ENCODE data around the gene CAMTA1. TPM values are rescaled to one million over a fixed set of nuclear protein-coding genes. Genes with fewer than 3 reads are reported as not detected.

The CAMTA1 gene
- total RNA-seq, 1 donor from 2014 or later = 127 TPM

DNA sequence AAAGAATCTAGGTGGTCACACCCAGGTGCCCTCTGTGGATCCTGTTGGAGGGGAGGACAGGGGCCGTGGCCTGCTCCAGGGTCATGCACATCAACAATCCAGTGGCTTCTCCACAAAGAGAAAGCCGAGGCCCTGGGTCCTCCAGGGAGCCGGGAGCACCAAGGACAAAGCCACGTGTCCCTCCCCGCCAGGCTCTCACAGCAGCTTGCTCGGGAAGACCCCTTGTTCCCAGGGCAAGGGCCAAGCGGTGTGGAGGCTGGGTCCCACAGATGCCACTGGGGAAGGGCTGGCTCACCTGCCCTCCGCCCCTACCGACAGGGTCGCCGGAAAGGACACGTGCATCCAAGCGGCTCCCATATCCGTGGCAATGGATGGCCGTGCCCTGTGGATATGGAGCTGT lies 793.0 kb downstream of the CAMTA1 start:
- FAIRE-seq (no peak), DNase-seq (ENCODE audit: low spot score in 2 of 2) (no peak)

DNA sequence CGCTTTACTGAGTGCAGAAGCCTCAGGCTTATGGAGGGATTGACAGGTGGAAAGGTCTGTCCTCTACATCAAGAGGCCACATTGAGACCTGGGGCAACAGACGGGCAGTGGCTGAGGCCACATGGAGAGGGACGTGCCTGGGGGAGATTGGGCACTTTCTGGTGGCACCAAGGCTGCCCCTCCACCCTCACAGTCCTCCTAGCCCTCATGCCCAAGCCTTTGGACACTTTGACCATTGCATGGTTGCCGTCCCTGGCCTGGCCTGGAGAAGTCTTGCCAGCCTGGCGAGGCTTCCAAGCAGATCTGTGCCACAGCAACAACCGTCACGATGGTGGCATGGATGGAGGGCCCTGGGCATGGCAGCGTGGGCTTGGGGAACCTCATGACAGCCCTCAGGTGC lies 793.8 kb downstream of the CAMTA1 start:
- FAIRE-seq (no peak), DNase-seq (ENCODE audit: low spot score in 2 of 2) (no peak)

DNA sequence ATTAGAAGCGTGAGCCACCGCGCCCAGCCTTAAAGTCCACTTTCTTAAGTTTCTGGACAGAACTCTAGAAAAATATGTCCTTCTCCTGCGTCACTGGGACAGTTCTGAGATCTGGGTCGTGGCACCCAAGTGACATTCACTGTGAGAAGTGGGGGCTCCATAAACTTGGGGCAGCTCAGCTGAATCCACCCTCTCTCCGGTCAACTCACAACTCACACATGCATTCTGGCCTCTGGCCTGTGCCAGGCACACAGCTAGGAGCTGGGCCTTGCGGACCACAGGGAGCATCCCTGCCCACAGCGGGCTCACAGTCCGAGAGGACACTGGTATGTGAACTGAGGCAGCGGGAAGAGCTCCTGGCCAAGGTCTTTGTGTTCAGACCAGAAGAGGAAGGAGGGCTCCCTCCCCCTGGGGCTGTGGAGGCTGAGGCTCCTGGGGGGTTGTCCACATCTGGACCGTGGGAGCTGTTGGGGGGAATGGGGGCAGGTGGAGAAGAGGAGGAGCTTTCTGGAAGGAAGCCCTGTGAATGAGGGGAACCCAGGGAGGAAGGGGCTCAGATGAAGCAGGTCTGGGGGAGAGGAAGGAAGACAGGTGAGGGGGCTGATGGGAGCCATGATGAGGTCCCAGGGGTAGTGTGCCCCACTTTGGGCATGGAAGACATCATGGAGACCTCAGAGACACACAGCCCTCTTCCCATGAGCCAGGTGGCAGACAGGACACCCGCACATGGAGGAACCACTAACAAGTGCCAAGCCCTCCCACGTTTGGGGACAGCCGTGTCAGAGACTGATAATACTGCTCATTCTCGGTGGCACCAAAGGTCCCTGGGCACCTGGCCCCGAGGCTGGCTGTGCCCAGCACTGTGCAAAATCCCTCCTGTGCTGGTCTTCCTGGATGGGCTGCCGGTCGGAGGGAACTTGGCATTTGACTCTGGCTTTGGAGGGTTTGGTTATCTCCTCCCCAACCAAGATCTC lies 794.9 kb downstream of the CAMTA1 start:
- no peak for DNase-seq (ENCODE audit: low spot score in 2 of 2)
- FAIRE-seq = no peak

DNA sequence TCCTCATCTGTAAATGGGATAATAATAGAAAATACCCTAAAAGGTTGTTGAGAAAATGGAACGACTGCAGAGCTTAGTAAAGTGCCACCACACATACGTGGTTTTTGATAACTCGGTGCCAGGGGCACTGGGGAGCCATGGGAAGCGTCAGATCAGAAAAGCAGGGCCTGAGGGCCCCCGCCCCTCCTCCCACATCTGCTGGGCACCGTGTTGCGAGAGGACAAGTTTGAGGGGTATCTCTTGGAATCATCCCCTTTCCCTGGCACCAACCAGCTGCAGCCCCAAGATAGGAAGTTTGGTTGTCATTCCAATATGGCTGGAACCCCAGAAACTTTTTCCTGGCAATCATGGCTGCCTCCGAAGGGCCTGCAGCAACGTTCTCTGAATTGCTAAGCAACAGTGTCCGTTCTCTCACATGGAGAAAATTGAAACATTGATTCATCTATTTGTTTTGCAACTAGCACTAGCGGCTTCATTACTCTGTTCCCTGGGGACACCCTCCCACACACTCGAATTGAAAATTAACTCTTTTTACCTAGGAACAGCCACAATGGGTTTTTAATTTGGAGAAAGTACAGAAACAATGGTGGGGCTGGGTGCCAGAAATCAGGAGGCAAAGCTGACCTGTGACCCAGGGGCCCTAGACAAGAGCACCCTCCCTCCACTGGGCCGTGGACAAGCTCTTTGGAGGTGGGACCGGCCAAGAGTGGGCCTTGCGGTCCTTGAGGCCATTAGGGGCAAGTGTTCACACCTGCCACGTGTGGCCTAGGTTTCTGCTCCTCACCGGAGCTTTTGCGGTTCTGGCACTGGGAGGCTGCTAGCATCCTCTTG lies 795.9 kb downstream of the CAMTA1 start:
- DNase-seq (ENCODE audit: low spot score in 2 of 2) (no peak), FAIRE-seq (no peak)

DNA sequence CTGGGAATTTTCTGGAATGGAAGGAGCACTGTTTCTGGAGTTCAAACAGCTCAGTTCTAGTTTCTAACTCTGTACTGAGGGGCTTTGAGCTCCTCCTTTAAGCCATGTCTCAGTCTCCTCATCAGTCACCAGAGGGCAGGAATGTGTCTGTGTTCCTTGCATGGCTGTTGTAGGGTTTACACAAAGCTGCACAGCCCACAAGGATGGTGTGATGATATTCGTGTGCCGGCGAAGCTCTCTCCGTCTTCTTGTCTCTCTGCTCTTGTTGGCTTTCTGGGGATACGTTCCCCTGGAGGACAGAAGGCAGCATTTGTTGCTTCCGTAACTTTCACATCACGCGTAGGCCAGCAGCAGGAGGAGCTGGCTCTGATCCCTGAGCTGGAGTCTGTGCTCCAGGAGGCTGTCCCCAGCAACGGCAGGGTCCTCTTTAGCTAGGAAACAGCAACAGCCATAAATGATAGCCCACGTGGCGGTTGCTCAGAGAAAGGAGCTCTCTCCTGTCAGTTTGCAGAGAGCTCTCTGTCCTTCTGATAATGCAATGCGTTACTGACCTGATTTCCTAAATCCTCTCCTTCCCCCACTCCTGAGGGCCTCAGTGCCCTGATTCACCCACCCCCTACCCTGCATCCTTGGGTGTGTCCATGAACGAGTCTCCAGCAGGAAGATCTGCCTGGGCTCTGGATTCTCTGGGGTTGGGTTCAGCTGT lies 796.7 kb downstream of the CAMTA1 start:
- peak in 1 of 2 donors; percentile 29 for DNase-seq (ENCODE audit: low spot score in 2 of 2)
- FAIRE-seq = no peak

DNA sequence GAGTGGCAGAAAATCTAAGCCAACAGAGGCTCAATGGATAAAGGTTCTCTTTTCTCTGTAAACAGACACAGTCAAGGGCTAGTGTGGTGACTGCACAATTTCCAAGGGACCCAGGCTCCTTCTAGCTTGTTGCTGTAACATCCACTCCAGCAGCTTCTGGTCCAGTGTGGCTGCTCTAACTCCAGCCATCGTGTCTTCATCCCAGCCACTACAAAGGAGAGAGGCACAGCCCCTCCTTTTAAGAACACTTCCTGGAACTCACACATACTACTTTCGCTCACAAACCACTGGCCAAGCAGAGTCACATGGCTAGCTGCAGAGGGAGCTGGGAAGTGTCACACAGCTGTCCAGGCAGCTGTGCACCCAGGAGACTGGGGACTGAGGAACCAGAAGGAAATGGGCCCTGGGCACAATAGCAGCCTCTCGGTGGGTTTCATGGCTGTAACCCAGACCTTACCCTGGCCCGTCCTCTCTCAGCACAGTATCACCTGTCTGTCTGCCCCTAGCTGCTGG lies 797.3 kb downstream of the CAMTA1 start:
- FAIRE-seq = no peak

DNA sequence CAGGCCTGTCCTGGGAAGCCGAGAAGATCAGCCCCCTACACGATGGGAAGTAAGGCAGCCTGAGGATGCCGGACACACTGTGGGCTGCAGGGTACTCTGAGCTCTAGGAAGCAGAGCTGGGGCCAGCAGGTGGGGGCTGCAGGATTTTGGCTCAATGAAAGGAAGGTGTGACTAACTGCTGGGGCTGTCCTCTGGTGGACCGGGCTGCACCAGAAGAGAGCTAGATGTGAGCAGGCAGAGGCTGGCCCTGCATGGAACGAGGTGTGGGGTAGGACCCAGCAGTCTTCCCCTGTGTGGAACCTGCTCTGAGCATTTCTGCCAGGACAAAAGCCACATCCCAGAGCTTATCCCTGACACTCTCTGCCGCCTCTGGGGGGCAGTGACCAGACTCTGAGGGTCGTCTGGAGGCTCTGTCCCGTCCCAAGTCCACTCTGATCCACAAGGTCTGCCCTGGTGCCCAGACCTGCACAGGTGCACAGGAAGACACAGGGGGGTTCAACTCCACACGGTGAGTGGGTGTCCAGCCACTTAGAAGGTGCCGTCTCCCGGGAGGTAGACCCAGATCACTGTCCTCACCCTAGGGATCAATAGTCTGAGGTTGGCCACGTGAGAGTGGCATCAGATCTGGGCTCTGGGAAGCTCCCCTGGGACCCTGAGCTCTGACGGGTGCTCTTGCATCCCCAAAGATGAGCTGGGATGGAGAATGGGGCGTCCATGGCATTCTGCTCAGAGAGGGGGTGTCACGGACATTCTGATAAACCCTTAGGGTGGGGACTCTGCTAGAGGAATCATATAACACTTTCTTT lies 798.2 kb downstream of the CAMTA1 start:
- DNase-seq (ENCODE audit: low spot score in 2 of 2) (no peak), FAIRE-seq (no peak)

More for the DNA sequence above, 797.3 kb downstream of the CAMTA1 start:
- DNase-seq (ENCODE audit: low spot score in 2 of 2) = no peak

DNA sequence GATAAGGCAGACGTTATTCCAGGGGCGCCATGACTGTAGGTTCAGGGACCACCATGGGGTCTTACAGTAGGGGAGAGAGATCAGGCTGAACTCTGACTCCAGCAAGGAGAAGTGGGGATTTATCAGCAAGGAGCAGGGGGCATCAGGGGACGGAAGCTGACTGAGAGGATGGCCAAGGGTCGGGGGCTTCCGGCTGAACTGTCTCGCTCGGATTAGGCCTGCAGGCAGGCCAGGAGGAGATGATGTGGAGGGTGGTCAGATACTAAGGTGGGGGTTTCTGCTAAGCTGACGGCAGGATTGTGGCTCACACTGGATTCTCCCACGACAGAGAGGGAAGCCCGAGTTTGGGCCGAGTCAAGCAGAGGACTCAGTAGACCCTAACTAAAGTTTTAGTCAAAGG lies 798.9 kb downstream of the CAMTA1 start:
- FAIRE-seq = no peak
- DNase-seq (ENCODE audit: low spot score in 2 of 2) = no peak

DNA sequence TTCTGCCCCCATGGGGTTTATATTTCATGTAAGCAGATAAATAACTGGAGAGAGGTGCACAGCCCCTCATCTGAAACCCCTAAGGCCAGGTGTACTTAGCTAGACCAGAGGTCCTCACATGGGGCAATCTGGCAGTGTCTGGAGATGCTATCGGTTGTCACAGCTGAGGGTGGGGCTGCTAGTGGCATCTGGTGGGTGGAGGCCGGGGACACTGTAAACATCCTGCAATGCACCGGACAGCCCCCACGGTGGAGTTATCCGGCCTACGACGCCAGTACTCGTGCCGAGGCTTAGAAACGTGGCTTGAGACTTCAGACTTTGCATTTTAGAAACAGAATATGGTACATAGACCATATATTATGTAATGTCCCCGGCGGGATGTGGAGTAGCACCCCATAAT lies 799.4 kb downstream of the CAMTA1 start:
- FAIRE-seq = no peak
- DNase-seq (ENCODE audit: low spot score in 2 of 2) = no peak

DNA sequence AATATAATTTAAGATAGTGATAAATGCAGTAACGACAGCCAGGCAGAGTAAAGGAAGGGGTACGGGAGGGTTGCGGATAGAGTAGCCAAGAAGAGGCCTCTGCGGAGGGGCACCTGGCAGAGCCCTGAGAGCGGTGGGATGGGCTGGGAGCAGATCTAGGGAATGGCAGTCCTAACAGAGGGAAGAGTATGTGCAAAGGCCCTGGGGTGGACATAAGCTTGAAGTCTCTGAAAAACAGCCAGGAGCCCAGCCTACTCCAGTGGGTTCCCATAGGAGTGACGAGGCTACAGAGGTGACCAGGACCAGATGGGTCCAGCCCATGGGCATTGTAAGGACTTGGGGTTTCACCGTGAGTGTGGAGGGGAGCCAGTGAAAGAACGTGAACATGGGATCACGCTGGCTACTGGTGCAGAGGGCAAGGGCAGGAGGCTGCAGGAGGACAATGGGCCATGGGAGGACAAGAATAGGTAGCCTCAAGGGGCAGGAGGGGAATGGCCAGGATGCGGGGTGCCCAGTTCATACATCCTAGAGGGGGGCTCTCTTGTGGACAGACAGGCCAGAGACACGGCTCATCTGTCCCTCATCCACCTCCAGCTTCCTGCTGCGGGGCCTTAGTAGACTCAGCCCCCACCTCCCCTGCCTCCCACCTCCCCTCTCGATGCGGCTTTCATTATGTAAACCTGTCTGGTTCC lies 800.1 kb downstream of the CAMTA1 start:
- DNase-seq (ENCODE audit: low spot score in 2 of 2) (no peak), FAIRE-seq (no peak)

DNA sequence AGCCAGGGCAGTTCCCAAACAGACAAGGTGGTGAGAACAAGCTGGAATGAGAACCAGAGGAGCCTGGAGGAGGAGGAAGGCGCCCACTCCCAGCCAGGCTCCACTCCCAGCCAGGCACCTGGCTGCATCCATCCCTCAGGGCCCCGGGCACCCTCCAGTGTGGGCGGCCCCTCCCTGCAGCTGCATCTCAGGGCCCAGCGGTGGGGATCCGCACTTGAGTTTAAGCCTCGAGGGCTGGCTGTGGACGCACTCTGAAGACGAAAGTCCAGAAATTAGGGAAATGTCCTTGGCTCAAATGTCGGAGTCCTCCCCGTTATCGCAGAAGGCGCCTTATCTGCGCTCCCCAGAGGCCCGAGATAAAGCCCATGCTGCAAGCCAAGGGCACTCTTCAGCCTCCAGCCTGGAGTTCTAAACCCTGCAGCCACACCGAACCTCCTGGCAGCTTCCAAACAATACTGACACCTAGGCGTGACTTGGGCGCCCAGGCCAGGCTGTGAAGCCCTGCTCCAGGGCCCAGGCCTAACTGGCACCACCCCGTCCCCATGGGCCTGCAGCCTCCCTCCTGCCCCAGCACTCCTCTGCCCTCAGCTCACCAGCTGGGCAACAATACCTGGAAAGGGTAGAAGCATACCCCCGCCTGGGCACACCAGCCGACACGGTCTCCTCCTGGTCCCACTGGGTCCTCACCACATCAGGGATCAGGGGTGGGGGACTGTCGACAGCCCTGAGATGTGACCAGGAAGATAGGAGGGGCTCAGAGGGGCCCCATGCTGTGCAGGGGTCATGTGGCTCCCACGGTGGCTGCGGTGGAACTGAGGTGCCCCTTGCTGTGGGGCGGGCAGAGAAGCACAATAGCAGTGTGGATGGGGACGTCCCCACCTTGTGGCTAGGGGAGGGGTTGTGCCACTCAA lies 801.0 kb downstream of the CAMTA1 start:
- no peak for FAIRE-seq
- no peak for DNase-seq (ENCODE audit: low spot score in 2 of 2)

DNA sequence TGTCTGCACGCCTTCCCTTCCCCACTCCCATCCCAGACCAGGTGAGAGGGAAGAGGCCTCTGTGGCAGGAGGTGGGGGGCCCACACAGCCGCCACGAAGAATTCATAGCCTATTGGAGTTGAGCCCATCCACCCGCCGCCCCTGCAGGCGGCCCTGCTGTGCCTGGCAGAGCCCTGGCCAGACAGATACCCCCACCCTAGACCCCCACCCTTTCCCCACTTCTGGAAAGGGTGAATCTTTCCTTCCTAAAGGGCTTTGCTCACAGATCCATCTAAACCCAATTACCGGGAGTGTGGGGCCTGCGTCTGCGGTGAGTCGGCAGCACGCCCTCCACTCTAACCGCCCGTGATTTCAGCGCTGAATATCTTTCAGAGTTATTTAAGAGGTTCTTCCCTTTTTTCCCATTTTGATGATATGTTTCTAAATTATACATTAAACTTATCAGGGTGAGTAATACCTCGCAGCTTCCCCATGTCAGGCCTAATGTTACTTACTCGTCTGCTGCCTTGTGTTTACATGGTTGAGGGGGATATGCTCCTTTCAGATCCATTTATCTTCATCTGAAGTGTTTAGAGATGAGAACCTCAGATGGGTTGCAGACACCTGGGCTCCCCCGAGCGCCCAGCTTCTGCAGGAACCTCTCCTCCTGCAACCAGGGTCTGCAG lies 802.0 kb downstream of the CAMTA1 start:
- no peak for FAIRE-seq
- no peak for DNase-seq (ENCODE audit: low spot score in 2 of 2)

DNA sequence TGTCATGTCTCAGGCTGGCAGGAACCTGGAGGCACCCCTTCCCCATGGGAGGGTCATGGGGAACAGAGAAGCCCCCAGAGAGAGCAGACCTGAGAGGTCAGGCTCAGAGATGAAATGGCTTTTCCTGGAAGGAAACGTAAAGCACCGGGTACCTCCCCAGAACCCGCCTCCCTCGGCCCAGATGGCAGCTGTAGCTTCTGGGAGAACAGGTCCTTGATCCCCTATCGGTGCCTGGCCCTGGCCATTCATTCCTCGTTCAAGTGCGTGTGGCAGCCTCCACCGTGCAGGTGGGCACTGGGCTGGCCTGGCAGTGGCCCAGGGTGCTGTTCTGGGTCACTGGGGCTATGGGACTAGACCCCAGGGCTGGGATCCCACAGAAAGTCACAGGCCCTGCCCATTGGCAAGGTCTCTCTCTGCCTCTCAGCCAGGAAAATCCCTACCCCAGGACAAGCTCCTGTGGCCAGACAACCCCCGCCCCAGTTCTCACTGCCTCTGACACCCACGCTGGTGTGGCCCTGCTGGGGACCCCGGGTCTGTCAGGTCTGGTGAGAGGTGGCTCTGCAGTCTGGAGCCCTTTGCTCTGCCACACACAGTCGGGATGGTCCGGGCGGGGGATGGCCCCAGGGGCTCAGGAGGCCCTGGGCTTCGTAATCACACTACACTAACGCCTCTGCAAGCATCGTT lies 802.7 kb downstream of the CAMTA1 start:
- no peak for DNase-seq (ENCODE audit: low spot score in 2 of 2)
- no peak for FAIRE-seq

DNA sequence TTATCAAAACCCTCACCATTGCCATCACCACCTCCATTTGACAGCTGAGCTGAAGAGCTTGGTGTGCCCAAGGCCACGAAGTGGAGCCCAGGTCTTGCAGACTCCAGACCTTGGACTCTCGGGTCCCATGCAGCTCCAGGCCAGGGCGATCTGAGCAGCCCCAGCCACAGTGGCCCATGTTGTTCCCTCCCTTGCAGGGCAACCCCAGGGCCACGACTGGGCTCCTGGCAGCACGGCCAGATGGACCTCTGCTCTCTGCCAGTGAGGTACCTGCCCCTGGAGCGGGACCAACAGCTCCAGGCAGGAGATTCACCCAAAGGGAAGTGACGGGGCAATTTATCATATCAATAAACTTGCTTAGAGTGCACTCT lies 803.2 kb downstream of the CAMTA1 start:
- no peak for DNase-seq (ENCODE audit: low spot score in 2 of 2)
- FAIRE-seq = no peak

DNA sequence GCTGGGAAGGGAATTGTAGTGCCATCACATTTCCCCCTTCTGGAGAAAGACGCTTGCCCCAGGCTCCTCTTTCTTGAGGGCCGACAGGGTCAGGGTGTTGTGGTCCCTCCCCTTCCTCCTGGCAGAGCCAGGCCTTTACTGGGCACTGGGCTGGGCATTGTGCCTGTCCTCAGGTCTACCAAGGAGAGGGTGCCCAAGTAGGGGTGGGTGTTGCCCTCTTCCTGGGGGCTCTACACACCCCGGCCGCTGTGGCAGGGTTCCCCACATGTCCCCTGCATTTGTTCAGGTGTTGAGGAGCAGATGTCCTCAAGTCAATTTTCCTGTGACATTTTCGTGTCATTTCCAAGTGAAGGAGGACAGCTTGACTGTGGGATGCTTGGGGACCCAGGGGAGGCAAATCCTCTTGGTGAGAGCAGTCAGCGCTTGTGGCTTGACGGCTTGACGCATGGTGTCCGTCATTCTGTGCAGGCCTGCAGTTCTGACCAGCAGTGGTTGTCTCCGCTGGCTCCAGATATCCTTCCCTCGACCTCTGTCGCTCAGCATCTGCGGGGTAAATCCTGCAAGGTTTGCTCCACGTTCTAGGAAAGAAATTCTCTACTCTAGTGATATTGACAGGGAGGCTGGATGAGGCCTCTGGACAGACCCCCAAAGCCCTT lies 804.0 kb downstream of the CAMTA1 start:
- DNase-seq (ENCODE audit: low spot score in 2 of 2) (no peak), FAIRE-seq (no peak)

DNA sequence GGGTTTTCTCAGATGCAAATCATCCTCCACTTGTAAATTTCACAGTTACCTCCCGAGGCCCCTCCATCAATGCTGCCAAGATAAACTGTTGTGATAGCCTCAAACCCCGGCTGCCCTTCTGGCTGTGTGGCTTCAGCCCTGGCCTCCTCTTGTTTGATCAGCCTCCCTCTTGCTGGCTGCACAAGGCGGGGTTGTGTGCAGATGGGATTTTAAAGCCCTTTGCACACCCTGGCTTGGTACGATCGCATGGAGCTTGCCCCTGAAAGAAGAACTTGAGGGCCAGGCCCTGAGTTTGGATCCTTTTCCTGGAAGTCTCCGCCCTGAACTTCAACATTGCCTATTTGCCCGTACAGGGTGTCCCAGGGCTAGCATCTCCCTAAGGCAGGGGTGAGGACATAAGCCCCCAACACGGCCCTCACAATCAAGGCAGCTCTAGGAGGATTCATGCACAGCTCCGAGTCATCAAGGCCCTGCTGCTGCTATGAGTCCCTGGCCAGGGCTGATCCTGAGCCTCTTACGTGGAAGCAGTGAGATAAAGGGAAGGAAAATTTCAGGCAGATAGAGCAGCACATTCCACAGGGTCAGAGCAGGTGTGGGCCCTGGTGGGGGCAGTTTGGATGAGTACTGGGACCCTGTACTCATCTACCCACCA lies 804.6 kb downstream of the CAMTA1 start:
- no peak for FAIRE-seq

More for the DNA sequence above, 804.6 kb downstream of the CAMTA1 start:
- DNase-seq (ENCODE audit: low spot score in 2 of 2) = no peak
